Pulmonary artery endothelial cell (primary cell): Measurements from ENCODE around the gene PATL1. TPM values are rescaled to one million over a fixed set of nuclear protein-coding genes. Genes with fewer than 3 reads are reported as not detected.
"Not testable (repeated sequence)": the region's sequence is repeated elsewhere in the genome, so short reads cannot be mapped to it uniquely, and the experiment has no call there.

Experiments
- DNase-seq: peaks from one replicate; pipeline ENCODE4 v3.0.0-alpha.2; 2011; ENCODE audit warnings: low read depth, low spot score
- total RNA-seq: library from RNA; depleted of rRNA; stranded (reverse); fragments of >200 nt; gene quantifications from 2 replicates; pipeline ENCODE4 v1.2.3, GENCODE V29; 2014

PATL1 gene
- total RNA-seq, 1 donor from 2014 or later, result 5.0 TPM

DNA sequence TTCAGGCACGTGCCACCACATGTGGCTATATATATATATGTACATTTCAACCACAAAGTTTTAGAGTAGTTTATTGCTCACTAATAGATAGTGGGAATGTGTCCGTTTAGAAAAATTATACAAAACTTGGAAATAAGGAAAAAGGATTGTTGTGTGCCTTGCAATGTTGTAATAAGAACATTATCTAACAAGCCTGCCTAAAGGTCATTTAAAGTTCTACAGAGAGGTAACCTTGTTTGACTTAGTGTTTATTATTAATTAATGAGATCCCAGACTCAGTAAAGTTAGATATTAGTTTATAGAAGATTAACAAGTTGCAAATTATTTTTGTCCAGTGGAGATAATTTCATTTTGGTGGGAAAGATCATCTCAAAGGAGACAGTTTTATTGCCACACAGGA is 5.5 kb upstream of the PATL1 start:
- DNase-seq, result no peak

DNA sequence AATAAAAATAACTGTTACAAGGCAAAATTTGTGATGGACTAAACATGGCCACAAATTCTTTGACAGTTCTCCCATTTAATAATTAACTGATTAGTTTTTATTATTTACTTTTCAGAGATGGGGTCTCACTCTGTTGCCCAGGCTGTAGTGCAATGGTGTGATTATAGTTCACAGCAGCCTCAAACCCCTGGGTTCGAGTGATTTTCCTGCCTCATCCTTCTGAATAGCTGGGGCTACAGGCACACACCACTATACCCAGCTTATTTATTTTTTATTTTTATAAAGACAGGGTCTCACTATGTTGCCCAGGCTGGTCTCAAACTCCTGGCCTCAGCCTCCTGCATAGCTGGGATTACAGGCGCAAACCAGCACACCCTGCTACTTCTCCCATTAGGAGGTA is 4.5 kb upstream of the PATL1 start:
- no peak for DNase-seq

DNA sequence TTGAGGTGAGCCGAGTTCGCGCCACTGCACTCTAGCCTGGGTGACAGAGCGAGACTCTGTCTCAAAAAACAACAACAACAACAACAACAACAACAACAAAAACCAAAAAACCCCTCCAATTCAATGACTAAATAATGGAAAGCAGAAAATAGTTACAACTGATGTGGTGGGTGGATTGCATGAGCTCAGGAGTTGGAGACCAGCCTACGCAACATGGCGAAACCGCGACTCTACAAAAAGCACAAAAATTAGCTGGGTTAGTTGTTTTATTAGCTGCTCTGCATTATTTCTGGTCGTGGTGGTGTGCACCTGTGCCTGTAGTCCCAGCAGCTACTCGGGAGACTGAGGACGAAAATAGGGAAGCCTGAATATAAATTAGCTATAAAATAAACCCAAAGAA is 2.6 kb upstream of the PATL1 start:
- no peak for DNase-seq

DNA sequence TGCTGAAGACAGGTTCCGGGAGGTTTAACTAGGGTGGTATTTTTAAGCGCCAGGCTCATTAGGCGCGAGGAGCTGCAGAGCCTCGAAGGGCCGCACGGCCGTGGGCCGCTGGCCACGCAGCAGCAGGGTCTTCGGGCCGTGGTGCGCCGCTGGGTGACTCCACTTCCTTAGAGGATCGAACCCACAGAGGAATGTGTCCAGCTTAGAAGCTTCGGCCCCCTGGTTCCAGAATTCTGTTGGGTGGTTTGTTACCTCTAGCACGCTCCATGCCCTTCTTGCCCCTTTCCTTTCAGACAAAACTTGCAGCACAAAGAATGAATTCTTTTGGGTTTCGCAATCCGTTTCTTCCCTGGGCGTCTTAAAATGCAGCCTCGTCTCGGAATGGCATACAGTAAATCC is 773 bp upstream of the PATL1 start:
- DNase-seq, result no peak

DNA sequence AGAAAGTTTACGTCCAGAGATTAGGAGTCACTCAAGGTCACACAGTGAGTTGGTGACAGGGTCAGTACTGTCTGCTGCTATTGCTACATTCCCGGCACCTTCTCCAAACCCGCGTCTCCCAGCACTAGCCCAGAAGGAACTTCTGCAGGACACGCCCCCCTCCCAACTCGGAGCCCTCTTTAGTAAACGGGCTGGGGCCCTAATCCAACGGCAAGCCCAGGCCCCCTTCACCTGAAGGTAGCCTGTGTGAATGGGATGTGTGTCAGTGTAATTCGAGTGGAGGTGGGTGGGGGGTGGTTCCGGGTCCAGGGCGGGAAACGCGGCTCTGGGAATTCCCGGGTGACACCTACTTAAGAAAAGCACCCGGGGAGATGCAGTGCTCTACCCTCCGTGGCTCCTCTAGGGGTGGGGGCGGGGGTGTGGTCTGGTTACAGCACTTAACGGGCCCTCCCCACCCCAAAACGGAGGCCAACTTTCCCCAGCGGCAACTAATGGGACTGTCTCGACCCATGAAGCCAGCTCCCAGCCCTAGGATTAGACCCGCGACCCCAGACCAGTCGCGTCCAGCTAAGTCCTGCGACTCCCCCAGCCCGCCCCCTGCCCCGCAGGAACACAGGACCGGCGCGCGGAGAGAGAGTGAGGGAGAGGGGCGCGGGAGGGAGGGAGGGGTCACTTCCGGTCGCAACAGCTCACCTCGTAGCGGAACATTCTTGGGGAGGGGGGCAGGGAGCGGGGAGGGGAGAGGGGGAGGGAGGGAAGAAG is 468 bp downstream of the PATL1 start:
- no peak for DNase-seq

DNA sequence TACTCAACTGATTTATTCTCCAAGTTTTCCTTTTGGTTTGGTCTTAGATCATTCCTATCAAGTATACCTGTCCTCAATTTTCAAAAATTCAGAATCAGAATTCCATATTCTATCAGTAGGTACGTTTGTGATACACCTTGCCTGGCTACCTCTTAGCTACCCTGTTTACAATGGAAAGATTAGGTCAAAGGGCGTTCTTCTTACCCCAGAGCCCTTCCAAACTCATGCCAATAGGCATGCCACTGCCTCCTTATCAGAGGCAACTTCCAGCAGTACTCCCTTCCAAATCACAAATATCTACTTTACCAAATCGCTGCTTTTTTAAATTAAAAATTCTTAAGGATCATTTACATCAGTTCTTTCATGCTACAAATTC is 1.0 kb downstream of the PATL1 start:
- DNase-seq, result no peak

DNA sequence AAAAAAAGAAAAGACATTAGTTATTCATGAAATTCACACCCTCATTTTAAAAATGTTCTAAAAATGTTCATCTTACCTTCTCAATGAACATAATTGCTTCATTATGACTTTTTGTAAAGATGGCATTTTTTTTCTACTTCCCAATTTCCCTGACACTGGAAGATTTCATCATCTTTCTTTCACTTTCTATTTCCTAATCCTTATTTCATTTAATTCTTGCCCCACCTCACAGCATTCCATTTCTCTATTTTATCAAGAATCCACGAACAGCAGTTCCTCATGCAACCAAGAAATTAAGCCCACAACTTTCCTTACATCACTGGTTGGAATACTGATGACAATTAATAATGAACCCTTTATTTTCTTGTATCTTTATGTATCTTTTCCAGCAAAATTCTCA is 1.9 kb downstream of the PATL1 start:
- no peak for DNase-seq

DNA sequence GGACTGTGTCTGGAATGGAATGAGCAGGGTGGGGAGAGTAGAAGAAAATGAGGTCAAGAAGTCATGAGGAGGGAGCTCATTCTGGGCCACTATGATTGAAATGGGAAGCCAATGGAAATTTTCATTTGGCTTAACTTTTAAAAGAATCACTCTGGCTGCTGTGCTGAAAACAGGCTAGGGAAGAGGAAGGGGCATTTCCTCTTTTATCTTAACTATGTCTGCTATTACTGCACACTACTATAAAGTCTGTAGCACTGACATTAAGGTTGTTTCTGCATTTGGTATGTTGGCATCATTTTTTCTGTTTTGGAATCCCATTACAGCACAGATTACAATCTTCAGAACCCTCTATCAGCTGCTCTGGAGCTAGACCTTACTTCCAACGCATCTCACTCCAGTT is 8.2 kb downstream of the PATL1 start:
- no peak for DNase-seq

DNA sequence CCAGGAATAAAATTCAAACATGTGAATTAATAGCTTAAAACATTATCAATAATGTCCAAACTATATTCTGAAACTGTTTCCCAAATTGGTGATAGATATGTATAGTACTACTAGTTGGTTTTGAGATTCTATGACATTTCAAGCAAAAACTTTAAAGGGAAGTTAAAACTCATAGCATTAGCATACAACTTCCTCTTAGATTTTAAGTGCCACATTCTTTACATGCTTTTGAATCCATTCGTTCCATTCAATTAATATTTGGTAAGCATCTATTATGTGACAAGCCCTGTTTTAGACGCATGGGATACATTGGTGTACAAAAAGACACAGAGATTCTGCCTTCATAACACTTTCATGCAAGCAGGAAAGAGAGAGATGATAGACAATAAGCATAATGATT is 8.9 kb downstream of the PATL1 start:
- no peak for DNase-seq

DNA sequence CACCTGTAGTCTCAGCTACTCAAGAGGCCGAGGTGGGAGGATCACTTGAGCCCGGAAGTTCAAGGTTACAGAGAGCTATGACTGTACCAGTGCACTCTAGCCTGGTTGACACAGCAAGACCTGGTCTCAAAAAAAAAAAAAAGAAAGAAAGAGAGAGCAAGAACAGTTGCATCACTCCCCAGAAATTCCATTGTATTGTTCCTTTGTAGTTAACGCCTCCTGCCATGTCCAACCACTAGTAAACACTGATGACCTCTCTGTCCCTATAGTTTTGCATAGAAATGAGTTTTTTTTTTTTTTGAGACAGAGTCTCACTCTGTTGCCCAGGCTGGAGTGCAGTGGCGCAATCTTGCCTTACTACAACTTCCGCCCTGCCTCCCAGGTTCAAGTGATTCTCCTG is 10.8 kb downstream of the PATL1 start:
- DNase-seq, result no peak

DNA sequence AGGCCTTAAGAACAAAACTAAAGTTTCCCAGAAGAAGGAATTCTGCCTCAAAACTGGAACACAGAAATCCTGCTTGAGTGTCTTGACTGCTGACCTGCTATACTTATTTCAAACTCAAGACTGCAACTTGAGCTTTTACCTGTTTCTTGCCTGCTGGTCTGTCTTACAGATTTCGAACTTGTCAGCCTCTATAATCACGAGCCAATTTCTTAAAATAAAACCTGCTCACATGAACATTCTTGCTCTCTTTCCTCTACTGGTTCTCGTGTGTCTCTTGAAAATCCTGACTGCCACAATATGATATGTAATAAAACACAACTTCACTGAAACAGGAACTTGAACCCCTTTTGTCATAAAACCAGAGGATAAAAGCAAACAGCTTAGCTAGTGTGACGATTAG is 13.9 kb downstream of the PATL1 start:
- DNase-seq, result no peak

DNA sequence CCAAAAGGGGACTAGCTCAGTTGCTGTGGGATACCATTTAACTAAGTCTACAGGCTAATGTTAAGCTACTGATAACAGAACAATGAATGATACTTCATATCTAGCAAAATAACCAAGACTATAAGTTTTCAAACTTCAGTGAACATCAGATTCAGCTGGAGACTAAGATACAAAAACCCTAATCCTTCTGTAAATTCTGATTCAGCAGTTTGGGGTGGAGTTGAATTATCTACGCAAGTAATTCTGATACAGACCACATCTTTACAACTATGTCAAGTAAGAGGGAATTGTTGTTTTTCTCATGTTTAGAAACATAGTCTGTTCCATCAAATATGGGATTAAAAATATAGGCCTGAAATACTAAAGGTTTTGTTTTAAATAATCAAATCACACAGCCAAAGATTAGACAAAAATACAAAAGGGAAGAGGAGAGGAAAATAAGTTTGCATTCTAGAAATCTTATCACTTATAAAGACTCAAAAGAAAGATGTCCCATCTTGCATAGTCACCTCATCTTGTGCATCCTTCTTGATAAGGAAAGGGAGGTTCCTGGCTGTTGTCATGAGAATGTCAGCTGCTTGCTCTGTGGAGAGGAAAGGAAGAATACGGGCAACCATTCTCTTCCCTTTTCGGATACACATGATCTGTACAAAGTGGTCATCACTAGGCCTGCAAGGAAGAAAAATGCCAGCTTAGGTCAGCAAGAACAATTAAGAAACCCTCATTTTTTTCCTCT is 21.4 kb downstream of the PATL1 start:
- DNase-seq, result no peak

DNA sequence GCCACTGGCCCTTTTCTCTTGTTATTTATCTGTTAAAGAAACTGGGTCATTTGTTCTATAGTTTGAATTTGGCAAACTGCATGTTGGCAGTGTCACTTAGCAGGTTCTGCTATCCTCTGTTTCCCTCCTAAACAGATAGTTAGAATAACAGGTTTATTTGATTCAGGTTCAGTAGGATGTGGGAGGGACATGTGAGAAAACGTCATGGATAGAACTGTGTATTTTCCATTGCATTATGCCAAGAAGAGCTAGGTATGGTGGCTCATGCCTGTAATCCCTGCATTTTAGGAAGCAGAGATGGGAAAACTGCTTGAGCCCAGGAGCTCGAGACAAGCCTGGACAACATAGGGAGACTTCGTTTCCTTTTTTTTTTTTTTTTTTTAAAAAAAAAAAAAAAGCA is 24.3 kb downstream of the PATL1 start:
- DNase-seq, result no peak

DNA sequence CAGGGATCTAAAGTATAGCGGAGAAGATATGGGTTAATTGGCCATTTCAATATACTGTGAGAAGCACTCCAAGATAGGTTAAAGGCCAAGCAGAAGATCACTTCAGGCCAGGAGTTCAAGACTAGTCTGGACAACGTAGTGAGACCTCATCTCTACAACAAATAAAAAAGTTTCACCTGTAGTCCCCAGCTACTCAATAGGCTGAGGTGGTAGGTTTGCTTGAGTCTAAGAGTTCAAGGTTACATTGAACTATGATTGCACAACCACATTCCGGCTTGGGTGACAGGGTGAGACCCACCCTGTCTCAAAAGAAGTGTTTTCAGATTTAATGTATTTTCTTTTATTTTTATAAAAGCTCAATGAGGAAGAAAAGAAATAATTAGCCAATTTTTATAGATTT is 25.4 kb downstream of the PATL1 start:
- DNase-seq, result no peak

DNA sequence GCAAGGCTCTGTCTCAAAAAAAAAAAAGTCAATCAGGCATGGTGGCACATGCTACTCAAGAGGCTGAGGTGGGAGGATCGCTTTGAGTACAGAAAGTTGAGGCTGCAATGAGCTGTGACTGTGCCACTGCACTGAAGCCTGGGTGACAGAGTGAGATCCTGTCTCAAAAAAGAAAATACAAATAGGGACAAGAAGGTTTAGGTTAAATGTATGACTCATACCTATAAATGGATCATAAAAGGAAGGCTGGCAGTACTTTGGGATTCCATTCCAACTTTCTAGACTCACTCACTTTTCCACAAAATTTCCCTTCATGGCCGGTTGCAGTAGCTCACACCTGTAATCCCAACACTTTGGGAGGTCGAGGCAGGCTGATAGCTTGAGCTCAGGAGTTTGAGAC is 27.7 kb downstream of the PATL1 start:
- no peak for DNase-seq

DNA sequence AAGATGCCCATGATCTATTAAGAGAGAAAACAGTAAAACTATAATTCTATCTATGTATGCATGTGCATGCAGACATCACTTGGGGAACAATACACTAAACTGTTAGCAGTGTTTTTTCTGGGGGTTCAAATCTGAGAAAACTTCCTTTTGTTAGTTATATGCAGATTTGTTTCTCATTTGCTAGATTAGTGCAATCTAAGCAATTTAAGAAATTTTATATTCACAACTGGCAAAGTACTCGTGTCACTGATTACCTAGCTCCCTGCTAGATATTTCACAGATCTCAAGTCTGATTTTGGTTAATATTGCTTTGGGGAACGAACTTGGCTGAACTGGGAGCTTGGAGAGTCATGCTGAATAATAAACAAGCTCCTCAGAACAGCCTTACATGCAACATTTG is 38.3 kb downstream of the PATL1 start:
- DNase-seq, result no peak

DNA sequence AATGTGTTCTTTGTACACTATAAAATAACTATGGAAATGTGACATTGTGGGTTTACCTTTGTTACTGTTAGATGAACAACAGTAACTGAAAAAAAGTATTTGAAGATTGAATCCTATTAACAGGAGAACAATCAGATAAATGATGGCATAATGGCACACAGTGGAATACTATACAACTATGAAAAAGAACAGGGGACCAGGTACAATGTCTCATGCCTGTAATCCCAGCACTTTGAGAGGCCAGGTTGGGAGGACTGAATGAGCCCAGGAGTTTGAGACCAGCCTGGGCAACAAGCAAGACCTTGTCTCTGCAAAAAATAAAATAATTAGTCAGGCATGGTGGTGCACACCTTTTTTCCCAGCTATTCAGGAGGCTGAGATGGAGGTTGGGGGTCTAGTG is 38.8 kb downstream of the PATL1 start:
- DNase-seq, result no peak

DNA sequence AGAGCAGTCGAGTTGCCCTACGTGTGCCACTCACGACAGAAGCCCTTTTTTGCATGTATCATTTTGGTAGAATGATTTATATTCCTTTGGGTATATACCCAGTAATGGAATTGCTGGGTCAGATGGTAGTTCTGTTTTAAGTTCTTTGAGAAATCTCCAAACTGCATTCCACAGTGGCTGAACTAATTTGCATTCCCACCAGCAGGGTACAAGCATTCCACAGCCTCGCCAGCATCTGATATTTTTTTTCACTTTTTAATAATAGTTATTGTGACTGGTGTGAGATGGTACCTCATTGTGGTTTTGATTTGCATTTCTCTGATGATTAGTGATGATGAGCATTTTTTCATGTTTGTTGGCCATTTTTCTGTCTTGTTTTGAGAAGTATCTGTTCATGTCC is 41.9 kb downstream of the PATL1 start:
- DNase-seq, result not testable (repeated sequence)

DNA sequence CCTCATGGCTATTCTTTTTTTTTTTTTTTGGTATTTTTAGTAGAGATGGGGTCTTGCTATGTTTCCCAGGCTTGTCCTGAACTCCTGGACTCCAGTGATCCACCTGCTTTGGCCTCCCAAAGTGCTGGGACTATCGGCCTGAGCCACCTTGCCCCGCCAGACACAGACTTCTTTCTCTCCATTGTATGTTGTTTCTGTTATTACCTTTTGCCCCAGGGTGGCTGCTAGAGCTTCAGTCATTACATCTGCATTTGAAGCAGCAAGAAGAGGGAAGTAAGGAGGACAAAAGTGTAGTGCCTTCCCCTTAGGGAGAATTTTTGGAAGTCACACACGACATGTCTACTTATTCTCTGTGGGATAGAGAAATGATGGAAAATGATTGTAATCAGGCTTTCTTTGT is 43.1 kb downstream of the PATL1 start:
- DNase-seq, result no peak

DNA sequence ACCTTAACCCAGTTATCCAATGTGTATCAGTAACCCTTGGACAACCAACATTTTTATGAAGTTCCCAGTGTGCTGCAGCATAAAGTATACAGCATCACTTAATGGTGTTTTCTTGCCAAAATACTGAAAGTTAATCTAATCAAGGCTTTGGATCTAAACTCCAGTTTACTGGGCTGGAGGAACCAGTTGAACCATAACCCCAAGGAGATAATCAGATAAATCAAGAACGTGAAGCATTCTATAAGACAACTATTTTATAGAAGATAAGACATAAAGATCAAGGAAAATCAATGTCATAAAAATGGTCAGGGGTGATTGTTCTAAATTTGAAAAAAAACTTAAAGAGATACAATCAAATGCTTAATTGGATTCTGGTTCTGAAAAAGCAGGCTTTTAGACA is 51.0 kb downstream of the PATL1 start:
- DNase-seq, result no peak

DNA sequence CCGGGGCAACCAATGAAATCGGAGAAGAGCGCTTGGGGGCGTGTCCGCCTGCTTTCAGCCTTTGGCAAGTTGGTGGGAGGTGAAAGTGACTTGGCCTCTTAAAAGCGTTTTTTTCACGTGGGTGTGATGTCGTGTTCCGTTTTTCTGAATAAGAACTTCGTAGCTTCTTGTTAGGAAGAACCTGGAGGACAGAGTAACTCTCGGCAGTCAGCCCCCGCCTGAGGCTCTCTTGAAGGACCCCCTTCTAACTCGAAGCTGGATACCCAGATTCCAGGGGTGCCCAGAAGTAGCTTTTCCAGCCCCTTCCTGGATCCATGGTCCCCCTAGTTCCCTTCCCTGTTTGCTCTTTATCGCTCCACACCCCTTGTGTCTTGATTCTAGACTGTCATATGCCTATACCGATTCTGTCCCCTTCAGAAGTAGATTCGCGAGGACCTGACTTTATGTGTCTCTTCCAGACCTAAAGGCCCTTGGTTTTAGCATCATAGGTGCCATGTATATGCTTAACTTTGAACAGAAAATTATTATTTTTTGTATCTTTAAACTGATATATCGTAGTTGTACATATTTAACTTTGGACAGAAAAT is 52.3 kb downstream of the PATL1 start:
- DNase-seq, result no peak

DNA sequence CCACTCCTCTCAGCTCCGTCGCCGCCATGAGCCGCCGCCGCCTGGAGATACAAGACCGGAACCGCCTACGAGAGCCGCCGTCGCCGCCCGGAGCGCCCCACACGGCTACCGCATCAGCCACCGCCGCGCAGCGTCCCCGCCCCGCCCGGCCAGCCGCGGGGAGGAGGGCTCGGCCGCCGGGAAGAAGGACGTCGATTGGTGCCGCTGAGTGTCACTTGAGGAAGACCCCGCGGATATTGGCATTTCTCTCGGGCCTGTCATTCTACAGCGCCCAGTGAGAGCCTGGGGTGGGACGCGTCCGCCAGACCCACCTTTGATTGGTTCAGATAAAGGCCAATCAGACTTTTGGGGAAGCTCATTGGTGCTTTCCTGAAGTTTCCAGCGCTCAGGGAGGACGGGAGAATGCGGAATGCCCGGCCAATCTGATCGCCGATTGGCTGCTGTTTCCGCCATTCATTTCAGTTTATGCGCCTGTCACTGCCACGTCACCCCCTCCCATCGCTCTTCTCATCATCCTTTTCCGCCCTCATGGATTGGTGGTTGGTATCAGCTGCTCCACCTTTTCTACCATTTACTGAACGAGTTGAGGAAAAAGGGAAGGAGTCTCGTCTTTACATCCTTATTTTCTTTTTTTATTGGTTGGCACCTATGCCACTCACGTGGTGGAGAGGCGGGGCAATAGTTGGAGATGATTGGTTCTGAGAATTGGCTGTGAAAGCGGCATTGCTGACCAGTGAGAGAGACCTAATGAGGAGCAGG is 53.0 kb downstream of the PATL1 start, which contains the start of gene OSBP:
TSS of gene OSBP (minus strand) at position 138 of the 759 bp plus-strand sequence. CDS start at position 28, 110 bp downstream.
- peak; percentile 100 for DNase-seq
